CD4-positive, alpha-beta T cell treated with Interferon gamma for 1 hour (primary cell): ENCODE results near the gene SLC25A13.

Experiments
- DNase-seq: peaks from one replicate; pipeline ENCODE4 v3.0.0-alpha.2; 2020

The SLC25A13 gene

GRCh38 chr7:96085953-96086352 is 235.9 kb downstream of the SLC25A13 start:
- no peak for DNase-seq

- no peak for DNase-seq
Observed at GRCh38 chr7:96084881-96085553, 236.9 kb downstream of the SLC25A13 start.

- DNase-seq: no peak
Observed at GRCh38 chr7:96080027-96080426, 241.9 kb downstream of the SLC25A13 start.

- DNase-seq: no peak
Observed at GRCh38 chr7:96076350-96076707, 245.6 kb downstream of the SLC25A13 start.

- peak; percentile 31 for DNase-seq
Observed at GRCh38 chr7:96075510-96076349, 246.2 kb downstream of the SLC25A13 start.

GRCh38 chr7:96074871-96075270 is 247.0 kb downstream of the SLC25A13 start:
- no peak for DNase-seq
